Spleen (tissue), 7 donors: Measurements from ENCODE around the gene GALNT18.

Source experiments
- CTCF ChIP-seq, 11 experiments: fragments of 200-600 bp in 7 of 11; fragments of 450-650 bp in 4 of 11; sonication (generic) in 4 of 11; IDR thresholded peaks in 8 of 11; conservative IDR thresholded peaks in 3 of 11; 1 replicate in 7 of 11; 2 replicates in 4 of 11; pipeline versions ENCODE4 v1.4.0 to v1.8.0; 2016 to 2021; ENCODE audit warnings: antibody characterized with exemption in 11 of 11, inconsistent platforms in 4 of 11, mild to moderate bottlenecking in 1 of 11
- POLR2A ChIP-seq, 3 donors: fragments of 450-650 bp; IDR thresholded peaks; one replicate each; pipeline ENCODE4 v1.5.1; 2017; ENCODE audit warnings: antibody characterized with exemption in 3 of 3, mild to moderate bottlenecking in 1 of 3
- POLR2AphosphoS5 ChIP-seq, 3 donors: sonication (generic); formaldehyde crosslinking; IDR thresholded peaks; one replicate each; pipeline ENCODE4 v1.5.1; 2017; ENCODE audit warnings: antibody characterized with exemption in 3 of 3
- donor health status: DM: no; HTN: no; CAD: no; lungs with moderate emphysema.
- donor health status: DM: no; HTN: no; CAD: no.
- donor health status: DM: no; HTN: no; CAD: no.

DNA sequence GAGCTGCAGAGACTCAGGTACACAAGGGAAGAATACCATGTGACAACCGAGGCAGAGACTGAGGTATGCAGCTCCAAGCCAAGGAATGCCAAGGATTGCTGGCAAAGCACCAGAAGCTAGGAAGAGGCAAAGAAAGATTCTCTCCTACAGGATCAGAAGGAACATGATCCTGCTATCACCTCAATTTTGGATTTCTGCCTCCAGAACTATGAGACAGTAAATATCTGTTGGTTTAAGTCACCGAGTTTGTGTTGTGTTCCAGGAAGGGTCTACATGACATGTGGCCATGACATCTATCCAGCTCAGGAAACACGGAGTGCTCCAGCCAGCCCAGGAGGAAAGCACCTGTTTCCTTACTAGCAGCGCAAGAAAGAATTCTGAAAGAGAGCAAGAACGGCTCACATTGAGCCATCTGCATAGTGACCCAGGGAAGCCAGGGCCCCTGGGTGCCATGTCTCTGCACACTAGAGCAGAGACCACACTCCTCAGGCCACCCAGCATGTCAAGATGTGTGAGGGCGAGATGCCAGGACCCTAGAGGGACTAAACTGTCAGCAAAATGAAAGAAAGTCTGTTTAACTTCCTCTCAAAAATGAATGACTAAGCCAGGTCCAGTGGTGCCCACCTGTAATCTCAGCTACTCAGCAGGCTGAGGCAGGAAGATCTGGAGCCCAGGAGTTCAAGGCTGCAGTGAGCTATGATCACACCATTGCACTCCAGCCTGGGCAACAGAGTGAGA, 35.6 kb upstream of the GALNT18 start:
- no peak for TF ChIP-seq CTCF (IDR thresholded peaks at IDR 0.05 in 8 of 11, conservative IDR thresholded peaks at IDR 0.05 in 3 of 11)
- peak in 1 of 3 donors; percentile 25 for TF ChIP-seq POLR2AphosphoS5 (IDR thresholded peaks at IDR 0.05)
- no peak for TF ChIP-seq POLR2A (IDR thresholded peaks at IDR 0.05)
